Measurements from ENCODE around the gene MAPKAP1. TPM values are rescaled to one million over a fixed set of nuclear protein-coding genes. Genes with fewer than 3 reads are reported as not detected.

The MAPKAP1 gene
- total and polyA plus RNA-seq, 9 of the 15 experiments (the other 6 are each of a cell fraction or from before 2014, with no cell fraction given), result 2.6 to 82.1 (median 61.1) TPM

DNA sequence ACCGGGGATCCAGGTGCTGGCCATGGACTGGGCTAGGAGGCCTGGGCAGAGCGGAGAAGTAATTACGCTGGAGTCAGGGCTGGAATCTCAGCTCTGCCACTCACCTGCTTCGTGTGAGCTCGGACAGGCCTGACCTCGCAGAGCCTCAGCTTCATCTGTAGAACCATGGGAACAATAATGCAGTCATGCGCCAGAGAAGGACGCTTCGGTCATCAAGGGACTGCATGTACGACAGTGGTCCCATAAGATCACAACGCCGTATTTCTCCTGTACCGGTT lies 300.3 kb downstream of the MAPKAP1 start:
- BruUV-seq (replicated peaks), result no TSS peak
- ATAC-seq (no peak), FAIRE-seq (no peak), DNase-seq (ENCODE audit: extremely low read depth in 1 of 4, low spot score in 3 of 4) (no peak)
- POLR2A ChIA-PET, result interaction anchor here (1.2 to 2.8 kb wide), 2 partner anchors 165 to 235 kb away, joined by 3 to 5 read pairs; partner anchors contain the start of gene HSPA5
- H3K4me3 ChIP-seq, result no peak overlapping the region
- H3K4me2 ChIP-seq (ENCODE audit: insufficient read depth, low read length), result no peak overlapping the region
- H4K20me1 ChIP-seq (replicated peaks; ENCODE audit: control insufficient read depth, insufficient read depth, low read length), result no peaks in the 10 kb centered on the region
- in situ Hi-C loops (cut with MboI) (loop anchor here (5.0 to 10.0 kb wide), 2 partner anchors 988 to 1076 kb away; no protein-coding TSS in a partner anchor), intact Hi-C loops (cut with micrococcal nuclease) (loop anchor here (5.0 kb wide), 2 partner anchors 991 to 1086 kb away; no protein-coding TSS in a partner anchor)
- H3K27me3 ChIP-seq (ENCODE audit: control insufficient read depth in 2 of 2, insufficient read depth in 2 of 2, low read length in 2 of 2), result no peaks in the 10 kb centered on the region; a peak in 1 of 5 replicates
- CTCF ChIA-PET (ENCODE audit: low intra/inter-chr PET ratio), result interaction anchor here (1.9 kb wide), 1 partner anchor 822 kb away, joined by 7 read pairs; no protein-coding TSS in a partner anchor
- H3K9me3 ChIP-seq (replicated peaks; ENCODE audit: control insufficient read depth, insufficient read depth, low read depth, low read length), result peaks cover 4% of the 10 kb centered on the region; the same call in 1 of the 2 replicates
- H2AFZ ChIP-seq (ENCODE audit: low read depth, low read length), result no peak overlapping the region
- WGBS (ENCODE audit: insufficient coverage, low coverage, missing lambda C conversion rate), result 62% methylated on average over 13 of the region's 13 CpGs
- no peaks in the 10 kb centered on the region for H3K36me3 ChIP-seq (ENCODE audit: control insufficient read depth, insufficient read depth, low read length)
- TF ChIP-seq SFPQ (IDR thresholded peaks at IDR 0.05; ENCODE audit: low read depth, low read length), result no peak
- peak; percentile 58; the same call in 1 of the 2 replicates for TF ChIP-seq FOSL1 (tag; conservative IDR thresholded peaks at IDR 0.05)
- TF ChIP-seq, protein P1, sequence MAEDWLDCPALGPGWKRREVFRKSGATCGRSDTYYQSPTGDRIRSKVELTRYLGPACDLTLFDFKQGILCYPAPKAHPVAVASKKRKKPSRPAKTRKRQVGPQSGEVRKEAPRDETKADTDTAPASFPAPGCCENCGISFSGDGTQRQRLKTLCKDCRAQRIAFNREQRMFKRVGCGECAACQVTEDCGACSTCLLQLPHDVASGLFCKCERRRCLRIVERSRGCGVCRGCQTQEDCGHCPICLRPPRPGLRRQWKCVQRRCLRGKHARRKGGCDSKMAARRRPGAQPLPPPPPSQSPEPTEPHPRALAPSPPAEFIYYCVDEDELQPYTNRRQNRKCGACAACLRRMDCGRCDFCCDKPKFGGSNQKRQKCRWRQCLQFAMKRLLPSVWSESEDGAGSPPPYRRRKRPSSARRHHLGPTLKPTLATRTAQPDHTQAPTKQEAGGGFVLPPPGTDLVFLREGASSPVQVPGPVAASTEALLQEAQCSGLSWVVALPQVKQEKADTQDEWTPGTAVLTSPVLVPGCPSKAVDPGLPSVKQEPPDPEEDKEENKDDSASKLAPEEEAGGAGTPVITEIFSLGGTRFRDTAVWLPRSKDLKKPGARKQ (CRISPR knock-in tag; IDR thresholded peaks at IDR 0.05), result 0 out of 2 replicates have a peak, but pooled peaks have one; percentile 22
- TF ChIP-seq CREB1 (IDR thresholded peaks at IDR 0.05), result no peak
- 0 out of 2 replicates have a peak, but pooled peaks have one; percentile 36 for TF ChIP-seq CREB1 (CRISPR knock-in tag; IDR thresholded peaks at IDR 0.05)
- TF ChIP-seq HBP1 (CRISPR knock-in tag; IDR thresholded peaks at IDR 0.05), result no peak
- no peak for TF ChIP-seq SRSF3 (IDR thresholded peaks at IDR 0.05; ENCODE audit: insufficient read depth, low read length)
- TF ChIP-seq CREM (IDR thresholded peaks at IDR 0.05; ENCODE audit: low read depth), result no peak
- TF ChIP-seq, protein P2, sequence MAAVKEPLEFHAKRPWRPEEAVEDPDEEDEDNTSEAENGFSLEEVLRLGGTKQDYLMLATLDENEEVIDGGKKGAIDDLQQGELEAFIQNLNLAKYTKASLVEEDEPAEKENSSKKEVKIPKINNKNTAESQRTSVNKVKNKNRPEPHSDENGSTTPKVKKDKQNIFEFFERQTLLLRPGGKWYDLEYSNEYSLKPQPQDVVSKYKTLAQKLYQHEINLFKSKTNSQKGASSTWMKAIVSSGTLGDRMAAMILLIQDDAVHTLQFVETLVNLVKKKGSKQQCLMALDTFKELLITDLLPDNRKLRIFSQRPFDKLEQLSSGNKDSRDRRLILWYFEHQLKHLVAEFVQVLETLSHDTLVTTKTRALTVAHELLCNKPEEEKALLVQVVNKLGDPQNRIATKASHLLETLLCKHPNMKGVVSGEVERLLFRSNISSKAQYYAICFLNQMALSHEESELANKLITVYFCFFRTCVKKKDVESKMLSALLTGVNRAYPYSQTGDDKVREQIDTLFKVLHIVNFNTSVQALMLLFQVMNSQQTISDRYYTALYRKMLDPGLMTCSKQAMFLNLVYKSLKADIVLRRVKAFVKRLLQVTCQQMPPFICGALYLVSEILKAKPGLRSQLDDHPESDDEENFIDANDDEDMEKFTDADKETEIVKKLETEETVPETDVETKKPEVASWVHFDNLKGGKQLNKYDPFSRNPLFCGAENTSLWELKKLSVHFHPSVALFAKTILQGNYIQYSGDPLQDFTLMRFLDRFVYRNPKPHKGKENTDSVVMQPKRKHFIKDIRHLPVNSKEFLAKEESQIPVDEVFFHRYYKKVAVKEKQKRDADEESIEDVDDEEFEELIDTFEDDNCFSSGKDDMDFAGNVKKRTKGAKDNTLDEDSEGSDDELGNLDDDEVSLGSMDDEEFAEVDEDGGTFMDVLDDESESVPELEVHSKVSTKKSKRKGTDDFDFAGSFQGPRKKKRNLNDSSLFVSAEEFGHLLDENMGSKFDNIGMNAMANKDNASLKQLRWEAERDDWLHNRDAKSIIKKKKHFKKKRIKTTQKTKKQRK (IDR thresholded peaks at IDR 0.05; ENCODE audit: borderline replicate concordance, low read depth, low read length), result no peak
- no peak for TF ChIP-seq CEBPB (tag; IDR thresholded peaks at IDR 0.05)
- no peak for TF ChIP-seq XRCC3 (IDR thresholded peaks at IDR 0.05)
- TF ChIP-seq NUFIP1 (IDR thresholded peaks at IDR 0.05; ENCODE audit: partially characterized antibody), result no peak
- TF ChIP-seq TCFL5 (CRISPR knock-in tag; conservative IDR thresholded peaks at IDR 0.05), result no peak
- H3K9me1 ChIP-seq (ENCODE audit: control insufficient read depth, insufficient read depth, low read length), result no peaks in the 10 kb centered on the region
- H3K4me1 ChIP-seq (replicated peaks in 1 of 2; ENCODE audit: control insufficient read depth in 2 of 2, insufficient read depth in 2 of 2, low read length in 2 of 2), result peaks cover 9 to 62% of the 10 kb centered on the region in 2 experiments; a peak in 4 of 5 replicates
- H3K9ac ChIP-seq (ENCODE audit: insufficient read depth in 1 of 2, low read depth in 2 of 2, low read length in 2 of 2), result no peak overlapping the region
- no peak overlapping the region for H3K27ac ChIP-seq (ENCODE audit: extremely low read depth, low read depth, low read length)
- no peaks in the 10 kb centered on the region; the same call in 2 of the 3 replicates for H3K79me2 ChIP-seq (ENCODE audit: control insufficient read depth, insufficient read depth, low read length)

Measured in K562 (cell line).